WI38 (cell line): ENCODE measurements around the gene SEZ6L2.
"Not testable (repeated sequence)": the region's sequence is repeated elsewhere in the genome, so short reads cannot be mapped to it uniquely, and the experiment has no call there.

Experiments
- H3K4me3 ChIP-seq: 2 replicates; pipeline ENCODE4 v1.5.1; 2011; ENCODE audit warnings: low read depth, mild to moderate bottlenecking, control low read depth, low read length
- CTCF ChIP-seq: IDR thresholded peaks from 2 replicates; pipeline ENCODE4 v1.5.1; 2012; ENCODE audit warnings: low read depth, mild to moderate bottlenecking, control low read depth, low read length

SEZ6L2 gene

GRCh38 chr16:29840240-29840639 lies 59.1 kb downstream of the SEZ6L2 start:
- H3K4me3 ChIP-seq, result no peak overlapping the region
- TF ChIP-seq CTCF, result no peak

GRCh38 chr16:29839822-29840221 lies 59.5 kb downstream of the SEZ6L2 start:
- no peak overlapping the region for H3K4me3 ChIP-seq
- no peak for TF ChIP-seq CTCF

- H3K4me3 ChIP-seq, result no peak overlapping the region
- TF ChIP-seq CTCF, result no peak
These were observed 61.5 kb downstream of the SEZ6L2 start for GRCh38 chr16:29837841-29838240.

GRCh38 chr16:29836623-29837022 lies 62.7 kb downstream of the SEZ6L2 start:
- no peak for TF ChIP-seq CTCF

GRCh38 chr16:29835926-29836325 lies 63.4 kb downstream of the SEZ6L2 start:
- no peak overlapping the region for H3K4me3 ChIP-seq
- no peak for TF ChIP-seq CTCF

More at GRCh38 chr16:29836623-29837022, 62.7 kb downstream of the SEZ6L2 start:
- no peak overlapping the region for H3K4me3 ChIP-seq

GRCh38 chr16:29834079-29834478 lies 65.3 kb downstream of the SEZ6L2 start:
- H3K4me3 ChIP-seq, result no peak overlapping the region
- no peak for TF ChIP-seq CTCF

- not testable (repeated sequence) for H3K4me3 ChIP-seq
These were observed 66.1 kb downstream of the SEZ6L2 start for GRCh38 chr16:29833219-29833618.

GRCh38 chr16:29831490-29831889 lies 67.9 kb downstream of the SEZ6L2 start:
- no peak for TF ChIP-seq CTCF
- no peak overlapping the region for H3K4me3 ChIP-seq
